ENCODE results near the gene KLHL18.
"Not testable (repeated sequence)": the region's sequence is repeated elsewhere in the genome, so short reads cannot be mapped to it uniquely, and the experiment has no call there.

Gene KLHL18

GRCh38 chr3:47251689-47252088 lies 31.1 kb upstream of the KLHL18 start:
- no peak overlapping the region for H3K27ac ChIP-seq
- no peaks in the 10 kb centered on the region for H3K36me3 ChIP-seq (ENCODE audit: control insufficient read depth, insufficient read depth, low read length)
- H3K9me3 ChIP-seq (ENCODE audit: control insufficient read depth, low read length) = no peaks in the 10 kb centered on the region
- no peak for TF ChIP-seq CTCF (IDR thresholded peaks at IDR 0.05)
- H3K9ac ChIP-seq = no peak overlapping the region
- no peaks in the 10 kb centered on the region for H3K79me2 ChIP-seq
- no peak overlapping the region for H3K4me2 ChIP-seq (ENCODE audit: low read length)
- H3K4me3 ChIP-seq (ENCODE audit: low read depth, low read length) = no peak overlapping the region
- H2AFZ ChIP-seq = no peak overlapping the region
- H3K27me3 ChIP-seq (ENCODE audit: control insufficient read depth, insufficient read depth, low read length) = no peaks in the 10 kb centered on the region
- H3K4me1 ChIP-seq = no peaks in the 10 kb centered on the region

GRCh38 chr3:47256331-47256730 lies 26.4 kb upstream of the KLHL18 start:
- not testable (repeated sequence) for H3K36me3 ChIP-seq (ENCODE audit: control insufficient read depth, insufficient read depth, low read length); H2AFZ ChIP-seq; H3K4me3 ChIP-seq (ENCODE audit: low read depth, low read length); H3K9ac ChIP-seq; H3K4me1 ChIP-seq; H3K27ac ChIP-seq; H3K27me3 ChIP-seq (ENCODE audit: control insufficient read depth, insufficient read depth, low read length); H3K79me2 ChIP-seq; H3K9me3 ChIP-seq (ENCODE audit: control insufficient read depth, low read length); H3K4me2 ChIP-seq (ENCODE audit: low read length)

- Histone ChIP-seq H3K36me3 (ENCODE audit: control insufficient read depth, insufficient read depth, low read length) (no peaks in the 10 kb centered on the region), H3K4me1 (no peaks in the 10 kb centered on the region), H3K9me3 (ENCODE audit: control insufficient read depth, low read length) (no peaks in the 10 kb centered on the region), H3K79me2 (no peaks in the 10 kb centered on the region), H3K4me3 (ENCODE audit: low read depth, low read length) (no peak overlapping the region), H3K9ac (no peak overlapping the region), H3K27ac (no peak overlapping the region), H3K27me3 (ENCODE audit: control insufficient read depth, insufficient read depth, low read length) (no peaks in the 10 kb centered on the region), H2AFZ (no peak overlapping the region), H3K4me2 (ENCODE audit: low read length) (no peak overlapping the region)
- no peak for TF ChIP-seq CTCF (IDR thresholded peaks at IDR 0.05)
Observed at GRCh38 chr3:47259114-47259513, 23.6 kb upstream of the KLHL18 start.

DNA sequence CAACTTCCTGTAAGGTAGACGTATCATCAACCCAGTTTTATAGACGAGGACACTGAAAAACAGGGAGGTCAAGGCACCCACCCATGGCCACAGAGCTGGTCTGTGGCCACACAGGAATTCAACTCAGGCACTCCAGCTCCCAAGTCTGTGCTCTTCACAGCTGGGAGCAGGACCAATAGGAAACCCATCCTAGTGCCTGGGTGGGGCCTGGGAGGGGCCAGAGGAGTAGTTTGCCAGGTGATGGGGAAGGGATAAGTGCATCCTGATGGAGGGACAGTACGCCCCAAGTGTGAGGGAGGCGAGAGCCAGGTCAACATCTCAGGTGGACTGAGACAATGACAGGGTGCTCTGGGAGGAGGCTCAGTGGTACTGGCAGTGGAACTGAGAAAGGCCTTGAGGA lies 22.1 kb upstream of the KLHL18 start:
- H3K27ac ChIP-seq = no peak overlapping the region
- H3K4me2 ChIP-seq (ENCODE audit: low read length) = no peak overlapping the region
- H3K9ac ChIP-seq = no peak overlapping the region
- no peaks in the 10 kb centered on the region for H3K36me3 ChIP-seq (ENCODE audit: control insufficient read depth, insufficient read depth, low read length)
- H2AFZ ChIP-seq = no peak overlapping the region
- H3K4me3 ChIP-seq (ENCODE audit: low read depth, low read length) = no peak overlapping the region
- no peak for TF ChIP-seq CTCF (IDR thresholded peaks at IDR 0.05)
- H3K27me3 ChIP-seq (ENCODE audit: control insufficient read depth, insufficient read depth, low read length) = no peaks in the 10 kb centered on the region
- no peaks in the 10 kb centered on the region for H3K9me3 ChIP-seq (ENCODE audit: control insufficient read depth, low read length)
- no peaks in the 10 kb centered on the region for H3K4me1 ChIP-seq
- no peaks in the 10 kb centered on the region for H3K79me2 ChIP-seq

GRCh38 chr3:47261301-47261700 lies 21.4 kb upstream of the KLHL18 start:
- no peak for TF ChIP-seq CTCF (IDR thresholded peaks at IDR 0.05)
- H3K4me2 ChIP-seq (ENCODE audit: low read length) = no peak overlapping the region
- H3K79me2 ChIP-seq = no peaks in the 10 kb centered on the region
- H2AFZ ChIP-seq = no peak overlapping the region
- H3K27ac ChIP-seq = no peak overlapping the region
- no peak overlapping the region for H3K4me3 ChIP-seq (ENCODE audit: low read depth, low read length)
- H3K27me3 ChIP-seq (ENCODE audit: control insufficient read depth, insufficient read depth, low read length) = no peaks in the 10 kb centered on the region
- H3K9ac ChIP-seq = no peak overlapping the region
- no peaks in the 10 kb centered on the region for H3K4me1 ChIP-seq
- no peaks in the 10 kb centered on the region for H3K36me3 ChIP-seq (ENCODE audit: control insufficient read depth, insufficient read depth, low read length)
- no peaks in the 10 kb centered on the region for H3K9me3 ChIP-seq (ENCODE audit: control insufficient read depth, low read length)
